Fibroblast of mammary gland (primary cell): ENCODE results near the gene PTTG1.
A peak's percentile ranks its signal among the peaks of the same experiment; 100 is the strongest.

Source experiments
- DNase-seq: peaks from one replicate; pipeline ENCODE4 v3.0.0-alpha.2; 2010; ENCODE audit warnings: low read depth
- H3K4me3 ChIP-seq: 2 replicates; pipeline ENCODE4 v1.5.1; 2011; ENCODE audit warnings: low read depth, mild to moderate bottlenecking, low read length, moderate library complexity; ENCODE audit not compliant: control insufficient read depth
- CTCF ChIP-seq: conservative IDR thresholded peaks from 2 replicates; pipeline ENCODE4 v1.5.1; 2011; ENCODE audit warnings: low read depth, low read length, inconsistent platforms; ENCODE audit not compliant: control insufficient read depth, insufficient read depth

Gene PTTG1

GRCh38 chr5:160379511-160379910 is 42.1 kb upstream of the PTTG1 start:
- no peak for DNase-seq
- H3K4me3 ChIP-seq = no peak overlapping the region
- no peak for TF ChIP-seq CTCF

GRCh38 chr5:160380041-160380440 is 41.6 kb upstream of the PTTG1 start:
- no peak overlapping the region for H3K4me3 ChIP-seq
- DNase-seq = no peak
- TF ChIP-seq CTCF = no peak

- TF ChIP-seq CTCF = no peak
- DNase-seq = no peak
- H3K4me3 ChIP-seq = no peak overlapping the region
Observed at GRCh38 chr5:160382346-160382745, 39.3 kb upstream of the PTTG1 start.

GRCh38 chr5:160384681-160385080 is 37.0 kb upstream of the PTTG1 start:
- H3K4me3 ChIP-seq = no peak overlapping the region
- TF ChIP-seq CTCF = no peak
- DNase-seq = no peak

- DNase-seq = no peak
- TF ChIP-seq CTCF = no peak
- no peak overlapping the region for H3K4me3 ChIP-seq
Observed at GRCh38 chr5:160385496-160385895, 36.2 kb upstream of the PTTG1 start.

- no peak for DNase-seq
- TF ChIP-seq CTCF = no peak
- H3K4me3 ChIP-seq = no peak overlapping the region
Observed at GRCh38 chr5:160387445-160387844, 34.2 kb upstream of the PTTG1 start.

- peak; percentile 34 for DNase-seq
- TF ChIP-seq CTCF = peak; percentile 52
- no peak overlapping the region for H3K4me3 ChIP-seq
Observed at GRCh38 chr5:160390787-160391696, 30.6 kb upstream of the PTTG1 start.
